HepG2 (cell line): ENCODE data around the gene SMIM36. TPM values are rescaled to one million over a fixed set of nuclear protein-coding genes. Genes with fewer than 3 reads are reported as not detected.
A peak's percentile ranks its signal among the peaks of the same experiment; 100 is the strongest.

Experiments
- HNF4A ChIP-seq: sonication (generic); formaldehyde crosslinking; IDR thresholded peaks from 2 replicates; pipeline ENCODE4 v1.4.0; 2020; ENCODE audit warnings: missing genetic modification reagents
- IRX3 ChIP-seq: sonication (generic); formaldehyde crosslinking; IDR thresholded peaks from 2 replicates; pipeline ENCODE4 v1.8.1; 2023; ENCODE audit warnings: mild to moderate bottlenecking, low read depth, missing genetic modification reagents, borderline replicate concordance
- PTBP1 ChIP-seq: fragments of 200-400 bp; formaldehyde crosslinking; IDR thresholded peaks from 2 replicates; pipeline ENCODE4 v1.6.1; 2018; ENCODE audit warnings: low read length, low read depth; ENCODE audit not compliant: poor library complexity, severe bottlenecking
- RARG ChIP-seq: sonication (generic); formaldehyde crosslinking; IDR thresholded peaks from 2 replicates; pipeline ENCODE4 v1.4.0; 2020; ENCODE audit warnings: low read depth, mild to moderate bottlenecking, missing genetic modification reagents
- SIN3A ChIP-seq: IDR thresholded peaks from 2 replicates; pipeline ENCODE4 v1.6.1; 2011; ENCODE audit warnings: low read depth, mild to moderate bottlenecking, control low read depth, low read length, borderline replicate concordance
- USF2 ChIP-seq, 2 experiments: sonication (generic) in 1 of 2; formaldehyde crosslinking in 1 of 2; IDR thresholded peaks; 2 replicates each; pipeline versions ENCODE4 v1.5.1 to v1.6.1; 2011 to 2020; ENCODE audit warnings: borderline replicate concordance in 1 of 2, low read depth in 1 of 2, low read length in 1 of 2, mild to moderate bottlenecking in 1 of 2, missing genetic modification reagents in 1 of 2, moderate library complexity in 1 of 2
- ZNF264 ChIP-seq: sonication (generic); formaldehyde crosslinking; IDR thresholded peaks from 2 replicates; pipeline ENCODE4 v1.4.0; 2020; ENCODE audit warnings: missing genetic modification reagents
- ZNF737 ChIP-seq: sonication (generic); formaldehyde crosslinking; IDR thresholded peaks from 2 replicates; pipeline ENCODE4 v1.5.0; 2020; ENCODE audit warnings: missing genetic modification reagents, mild to moderate bottlenecking, borderline replicate concordance
- ZNF740 ChIP-seq: sonication (generic); formaldehyde crosslinking; IDR thresholded peaks from 2 replicates; pipeline ENCODE4 v1.4.0; 2020; ENCODE audit warnings: missing genetic modification reagents
- ZSCAN29 ChIP-seq: sonication (generic); formaldehyde crosslinking; conservative IDR thresholded peaks from 2 replicates; pipeline ENCODE4 v1.4.0; 2020; ENCODE audit warnings: mild to moderate bottlenecking, missing genetic modification reagents
- polyA plus RNA-seq, 8 experiments: library from polyadenylated mRNA; depleted of rRNA in 3 of 8; stranded (reverse) in 7 of 8; unstranded in 1 of 8; fragments of >200 nt; fragmentation: Illumina TruSeq in 4 of 8; extraction: Trizol in 4 of 8; gene quantifications; 2 replicates each; pipeline versions ENCODE4 v1.2.1 to v1.2.3, GENCODE V29; 2011 to 2016; ENCODE audit warnings: low read depth in 4 of 8, missing spikeins in 1 of 8, mixed read lengths in 1 of 8; ENCODE audit not compliant: insufficient read depth in 1 of 8
- total RNA-seq, 5 experiments: library from RNA; depleted of rRNA; stranded (reverse); fragments of >200 nt; fragmentation: Illumina TruSeq; extraction: Trizol; gene quantifications; 2 replicates each; pipeline ENCODE4 v1.2.3, GENCODE V29; 2016; ENCODE audit warnings: low read depth in 1 of 5
- TF ChIP-seq, protein P1 (sequence below): sonication (generic); formaldehyde crosslinking; IDR thresholded peaks from 2 replicates; pipeline ENCODE4 v1.4.0; 2020; ENCODE audit warnings: missing genetic modification reagents
- TF ChIP-seq, protein P2 (sequence below): sonication (generic); formaldehyde crosslinking; IDR thresholded peaks from 2 replicates; pipeline ENCODE4 v1.4.0; 2020; ENCODE audit warnings: missing genetic modification reagents, borderline replicate concordance
- TF ChIP-seq, protein P3 (sequence below): sonication (generic); formaldehyde crosslinking; IDR thresholded peaks from 2 replicates; pipeline ENCODE4 v1.4.0; 2020; ENCODE audit warnings: missing genetic modification reagents

Gene SMIM36
- total and polyA plus RNA-seq, 2 of the 13 experiments (the other 11 are each of a cell fraction or from before 2014, with no cell fraction given), result not detected

DNA sequence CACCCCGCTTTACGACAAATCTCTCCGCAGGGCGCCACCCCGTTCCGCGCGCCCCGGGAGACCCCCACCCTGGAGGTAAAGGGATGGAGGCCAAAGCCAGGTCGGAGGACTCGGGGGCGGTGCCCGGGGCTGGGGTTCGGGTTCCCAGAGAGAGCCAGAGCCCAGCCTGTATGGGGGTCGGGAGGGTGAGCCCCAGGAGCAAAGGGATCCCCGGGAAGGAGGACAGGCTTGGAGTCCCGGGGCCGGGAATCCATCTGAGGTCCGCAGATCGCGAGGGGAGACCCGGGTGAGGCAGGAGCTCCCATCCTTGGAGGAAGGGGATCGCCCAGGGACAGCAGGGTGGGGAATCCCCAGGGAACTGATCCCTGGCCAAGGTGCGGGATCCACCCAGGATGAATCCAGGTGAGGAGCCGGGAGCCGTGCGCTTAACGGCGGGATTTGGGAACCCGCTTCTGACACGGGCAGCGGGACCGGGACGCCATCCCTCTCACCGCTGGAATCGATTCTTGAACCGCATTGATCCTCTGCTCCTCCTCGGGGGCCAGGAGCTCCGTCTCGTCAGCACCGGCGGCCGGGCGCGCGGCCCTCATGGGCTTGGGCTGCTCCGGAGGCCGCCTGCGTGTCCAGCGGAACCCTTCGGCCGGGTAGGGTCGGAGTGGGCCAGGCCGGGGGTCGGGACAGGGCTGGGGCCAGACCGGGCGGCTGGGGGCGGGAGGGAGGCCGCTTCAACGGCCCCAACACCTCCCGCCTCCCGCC, 89.9 kb downstream of the SMIM36 start, which contains the start of gene MMD (continued):
- no peak for TF ChIP-seq USF2 (IDR thresholded peaks at IDR 0.05; ENCODE audit: low read depth, low read length)
- TF ChIP-seq USF2 (CRISPR knock-in tag; IDR thresholded peaks at IDR 0.05; ENCODE audit: borderline replicate concordance), result peak; percentile 46; the same call in 1 of the 2 replicates
- TF ChIP-seq, protein P1, sequence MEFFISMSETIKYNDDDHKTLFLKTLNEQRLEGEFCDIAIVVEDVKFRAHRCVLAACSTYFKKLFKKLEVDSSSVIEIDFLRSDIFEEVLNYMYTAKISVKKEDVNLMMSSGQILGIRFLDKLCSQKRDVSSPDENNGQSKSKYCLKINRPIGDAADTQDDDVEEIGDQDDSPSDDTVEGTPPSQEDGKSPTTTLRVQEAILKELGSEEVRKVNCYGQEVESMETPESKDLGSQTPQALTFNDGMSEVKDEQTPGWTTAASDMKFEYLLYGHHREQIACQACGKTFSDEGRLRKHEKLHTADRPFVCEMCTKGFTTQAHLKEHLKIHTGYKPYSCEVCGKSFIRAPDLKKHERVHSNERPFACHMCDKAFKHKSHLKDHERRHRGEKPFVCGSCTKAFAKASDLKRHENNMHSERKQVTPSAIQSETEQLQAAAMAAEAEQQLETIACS (CRISPR knock-in tag), result no peak
- TF ChIP-seq ZNF740 (CRISPR knock-in tag), result no peak
- no peak for TF ChIP-seq RARG (CRISPR knock-in tag)
- peak; percentile 34; the same call in 1 of the 2 replicates for TF ChIP-seq ZSCAN29
- TF ChIP-seq, protein P2, sequence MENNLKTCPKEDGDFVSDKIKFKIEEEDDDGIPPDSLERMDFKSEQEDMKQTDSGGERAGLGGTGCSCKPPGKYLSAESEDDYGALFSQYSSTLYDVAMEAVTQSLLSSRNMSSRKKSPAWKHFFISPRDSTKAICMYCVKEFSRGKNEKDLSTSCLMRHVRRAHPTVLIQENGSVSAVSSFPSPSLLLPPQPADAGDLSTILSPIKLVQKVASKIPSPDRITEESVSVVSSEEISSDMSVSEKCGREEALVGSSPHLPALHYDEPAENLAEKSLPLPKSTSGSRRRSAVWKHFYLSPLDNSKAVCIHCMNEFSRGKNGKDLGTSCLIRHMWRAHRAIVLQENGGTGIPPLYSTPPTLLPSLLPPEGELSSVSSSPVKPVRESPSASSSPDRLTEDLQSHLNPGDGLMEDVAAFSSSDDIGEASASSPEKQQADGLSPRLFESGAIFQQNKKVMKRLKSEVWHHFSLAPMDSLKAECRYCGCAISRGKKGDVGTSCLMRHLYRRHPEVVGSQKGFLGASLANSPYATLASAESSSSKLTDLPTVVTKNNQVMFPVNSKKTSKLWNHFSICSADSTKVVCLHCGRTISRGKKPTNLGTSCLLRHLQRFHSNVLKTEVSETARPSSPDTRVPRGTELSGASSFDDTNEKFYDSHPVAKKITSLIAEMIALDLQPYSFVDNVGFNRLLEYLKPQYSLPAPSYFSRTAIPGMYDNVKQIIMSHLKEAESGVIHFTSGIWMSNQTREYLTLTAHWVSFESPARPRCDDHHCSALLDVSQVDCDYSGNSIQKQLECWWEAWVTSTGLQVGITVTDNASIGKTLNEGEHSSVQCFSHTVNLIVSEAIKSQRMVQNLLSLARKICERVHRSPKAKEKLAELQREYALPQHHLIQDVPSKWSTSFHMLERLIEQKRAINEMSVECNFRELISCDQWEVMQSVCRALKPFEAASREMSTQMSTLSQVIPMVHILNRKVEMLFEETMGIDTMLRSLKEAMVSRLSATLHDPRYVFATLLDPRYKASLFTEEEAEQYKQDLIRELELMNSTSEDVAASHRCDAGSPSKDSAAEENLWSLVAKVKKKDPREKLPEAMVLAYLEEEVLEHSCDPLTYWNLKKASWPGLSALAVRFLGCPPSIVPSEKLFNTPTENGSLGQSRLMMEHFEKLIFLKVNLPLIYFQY (CRISPR knock-in tag), result no peak
- peak; percentile 13; the same call in 1 of the 2 replicates for TF ChIP-seq SIN3A
- TF ChIP-seq IRX3 (CRISPR knock-in tag), result peak; percentile 29; the same call in 1 of the 2 replicates
- no peak for TF ChIP-seq HNF4A (CRISPR knock-in tag)
- no peak for TF ChIP-seq ZNF264
- 0 out of 2 replicates have a peak, but pooled peaks have one; percentile 29 for TF ChIP-seq ZNF737 (CRISPR knock-in tag)
- TF ChIP-seq, protein P3, sequence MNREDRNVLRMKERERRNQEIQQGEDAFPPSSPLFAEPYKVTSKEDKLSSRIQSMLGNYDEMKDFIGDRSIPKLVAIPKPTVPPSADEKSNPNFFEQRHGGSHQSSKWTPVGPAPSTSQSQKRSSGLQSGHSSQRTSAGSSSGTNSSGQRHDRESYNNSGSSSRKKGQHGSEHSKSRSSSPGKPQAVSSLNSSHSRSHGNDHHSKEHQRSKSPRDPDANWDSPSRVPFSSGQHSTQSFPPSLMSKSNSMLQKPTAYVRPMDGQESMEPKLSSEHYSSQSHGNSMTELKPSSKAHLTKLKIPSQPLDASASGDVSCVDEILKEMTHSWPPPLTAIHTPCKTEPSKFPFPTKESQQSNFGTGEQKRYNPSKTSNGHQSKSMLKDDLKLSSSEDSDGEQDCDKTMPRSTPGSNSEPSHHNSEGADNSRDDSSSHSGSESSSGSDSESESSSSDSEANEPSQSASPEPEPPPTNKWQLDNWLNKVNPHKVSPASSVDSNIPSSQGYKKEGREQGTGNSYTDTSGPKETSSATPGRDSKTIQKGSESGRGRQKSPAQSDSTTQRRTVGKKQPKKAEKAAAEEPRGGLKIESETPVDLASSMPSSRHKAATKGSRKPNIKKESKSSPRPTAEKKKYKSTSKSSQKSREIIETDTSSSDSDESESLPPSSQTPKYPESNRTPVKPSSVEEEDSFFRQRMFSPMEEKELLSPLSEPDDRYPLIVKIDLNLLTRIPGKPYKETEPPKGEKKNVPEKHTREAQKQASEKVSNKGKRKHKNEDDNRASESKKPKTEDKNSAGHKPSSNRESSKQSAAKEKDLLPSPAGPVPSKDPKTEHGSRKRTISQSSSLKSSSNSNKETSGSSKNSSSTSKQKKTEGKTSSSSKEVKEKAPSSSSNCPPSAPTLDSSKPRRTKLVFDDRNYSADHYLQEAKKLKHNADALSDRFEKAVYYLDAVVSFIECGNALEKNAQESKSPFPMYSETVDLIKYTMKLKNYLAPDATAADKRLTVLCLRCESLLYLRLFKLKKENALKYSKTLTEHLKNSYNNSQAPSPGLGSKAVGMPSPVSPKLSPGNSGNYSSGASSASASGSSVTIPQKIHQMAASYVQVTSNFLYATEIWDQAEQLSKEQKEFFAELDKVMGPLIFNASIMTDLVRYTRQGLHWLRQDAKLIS (CRISPR knock-in tag), result peak; percentile 93; the same call in 1 of the 2 replicates
- peak; percentile 83 for TF ChIP-seq PTBP1
